Activated CD8-positive, alpha-beta T cell treated with anti-CD3 and anti-CD28 coated beads, Interleukin-2, amount 10 ng/mL, durations not matched to agents 7 days and 5 days (primary cell): ENCODE results near the gene MMP25. TPM values are rescaled to one million over a fixed set of nuclear protein-coding genes. Genes with fewer than 3 reads are reported as not detected.

ENCODE experiments used
- ATAC-seq: fragments of 150-1000 bp; cut with Tn5 transposase; one replicate; pipeline ENCODE4 v1.10.0; 2021; ENCODE audit warnings: moderate library complexity
- CTCF ChIA-PET: fragments of 350-600 bp; sonication (Branson Sonifier 250); formaldehyde crosslinking; loops from one replicate; lab custom pipeline; 2021; ENCODE audit warnings: antibody characterized with exemption; lab: Charles Lee
- POLR2A ChIA-PET: fragments of 350-600 bp; sonication (Branson Sonifier 250); formaldehyde crosslinking; loops from one replicate; lab custom pipeline; 2021; ENCODE audit warnings: antibody characterized with exemption; lab: Charles Lee
- DNase-seq: peaks from one replicate; pipeline ENCODE4 v3.0.0-alpha.2; 2020
- H3K27ac Mint-ChIP-seq: one replicate; pipeline ENCODE4 v1.8.0; 2021; ENCODE audit warnings: mild to moderate bottlenecking, mixed read lengths
- H3K27me3 Mint-ChIP-seq: one replicate; pipeline ENCODE4 v1.8.0; 2021; ENCODE audit warnings: low read depth, mixed read lengths
- H3K36me3 Mint-ChIP-seq: one replicate; pipeline ENCODE4 v1.8.0; 2021; ENCODE audit warnings: low read depth, mixed read lengths
- H3K4me1 Mint-ChIP-seq: one replicate; pipeline ENCODE4 v1.8.0; 2021; ENCODE audit warnings: low read depth, mixed read lengths
- H3K4me3 Mint-ChIP-seq: one replicate; pipeline ENCODE4 v1.8.0; 2021; ENCODE audit warnings: mild to moderate bottlenecking, mixed read lengths
- H3K9me3 Mint-ChIP-seq: one replicate; pipeline ENCODE4 v1.8.0; 2022; ENCODE audit warnings: mixed read lengths; ENCODE audit not compliant: insufficient read depth
- total RNA-seq, 2 experiments: library from RNA; stranded (reverse); gene quantifications; one replicate each; pipeline ENCODE4 v1.2.3, GENCODE V29; 2021

MMP25 gene
- total RNA-seq, 2 experiments from 2014 or later: 58.0 to 66.1 TPM

- DNase-seq: no peak
- ChIA-PET POLR2A (interaction anchor here (1.7 to 7.0 kb wide), 3 partner anchors 22 to 37 kb away, joined by 4 to 32 read pairs (median 8); partner anchors contain the start of gene ZNF213), CTCF (interaction anchor here (0.6 to 16.4 kb wide), 11 partner anchors 10 to 404 kb away, joined by 3 to 354 read pairs (median 3); partner anchors contain the start of gene ZNF213)
- Mint-ChIP-seq H3K9me3 (no peaks in the 10 kb centered on the region), H3K4me1 (peaks cover 73% of the 10 kb centered on the region), H3K27ac (peak overlapping the region; percentile 54), H3K36me3 (no peaks in the 10 kb centered on the region), H3K27me3 (peaks cover 2% of the 10 kb centered on the region), H3K4me3 (no peak overlapping the region)
- ATAC-seq: no peak
Measured at GRCh38 chr16:3097266-3097665, 50.9 kb downstream of the MMP25 start.

GRCh38 chr16:3098459-3099394 is 52.4 kb downstream of the MMP25 start, which contains the start of gene ZSCAN10:
ZSCAN10 (minus strand) TSS chr16:3099294; CDS start chr16:3092937, 6,357 bp downstream.
- ATAC-seq (no peak), DNase-seq (no peak)
- ChIA-PET POLR2A (interaction anchor here (0.7 to 7.0 kb wide), 7 partner anchors 24 to 116 kb away, joined by 3 to 32 read pairs (median 4); partner anchors contain the start of gene ZNF213), CTCF (interaction anchor here (1.1 to 16.4 kb wide), 11 partner anchors 11 to 71 kb away, joined by 3 to 354 read pairs (median 6); partner anchors contain the start of gene ZNF213)
- no peaks in the 10 kb centered on the region for H3K9me3 Mint-ChIP-seq
- peak within 1 kb of the TSS; percentile 71 for H3K27ac Mint-ChIP-seq
- H3K4me3 Mint-ChIP-seq: peak within 1 kb of the TSS; percentile 69
- no peaks in the 10 kb centered on the region for H3K36me3 Mint-ChIP-seq
- H3K4me1 Mint-ChIP-seq: peaks cover 78% of the 10 kb centered on the region
- H3K27me3 Mint-ChIP-seq: peaks cover 2% of the 10 kb centered on the region

GRCh38 chr16:3099395-3099731 is 53.0 kb downstream of the MMP25 start:
- no peaks in the 10 kb centered on the region for H3K36me3 Mint-ChIP-seq
- DNase-seq (no peak), ATAC-seq (no peak)
- H3K9me3 Mint-ChIP-seq: no peaks in the 10 kb centered on the region
- H3K4me1 Mint-ChIP-seq: peaks cover 77% of the 10 kb centered on the region
- peaks cover 2% of the 10 kb centered on the region for H3K27me3 Mint-ChIP-seq
- H3K27ac Mint-ChIP-seq: no peak overlapping the region
- H3K4me3 Mint-ChIP-seq: no peak overlapping the region
- CTCF ChIA-PET: interaction anchor here (1.3 to 16.4 kb wide), 4 partner anchors 20 to 41 kb away, joined by 5 to 354 read pairs (median 32); partner anchors contain the start of gene ZNF213
- POLR2A ChIA-PET: interaction anchor here (0.7 to 7.0 kb wide), 5 partner anchors 24 to 116 kb away, joined by 3 to 32 read pairs (median 4); no protein-coding TSS in a partner anchor

GRCh38 chr16:3099732-3100499 is 53.6 kb downstream of the MMP25 start:
- peak overlapping the region; percentile 71 for H3K27ac Mint-ChIP-seq

GRCh38 chr16:3101018-3101840 is 54.9 kb downstream of the MMP25 start:
- Mint-ChIP-seq H3K27me3 (peaks cover 2% of the 10 kb centered on the region), H3K36me3 (no peaks in the 10 kb centered on the region), H3K4me1 (peaks cover 73% of the 10 kb centered on the region), H3K27ac (peak overlapping the region; percentile 84), H3K9me3 (no peaks in the 10 kb centered on the region), H3K4me3 (peak overlapping the region; percentile 69)
- DNase-seq: peak; percentile 67
- POLR2A ChIA-PET: interaction anchor here (0.6 to 7.0 kb wide), 5 partner anchors 24 to 42 kb away, joined by 3 to 32 read pairs (median 4); no protein-coding TSS in a partner anchor
- CTCF ChIA-PET: interaction anchor here (0.6 to 16.4 kb wide), 16 partner anchors 8 to 74 kb away, joined by 3 to 354 read pairs (median 4); partner anchors contain the start of gene ZNF213
- no peak for ATAC-seq

More at GRCh38 chr16:3099732-3100499, 53.6 kb downstream of the MMP25 start:
- H3K9me3 Mint-ChIP-seq: no peaks in the 10 kb centered on the region
- DNase-seq: peak; percentile 96
- ChIA-PET CTCF (interaction anchor here (1.1 to 16.4 kb wide), 7 partner anchors 17 to 42 kb away, joined by 3 to 354 read pairs (median 8); partner anchors contain the start of gene ZNF213), POLR2A (interaction anchor here (1.4 to 7.0 kb wide), 5 partner anchors 25 to 44 kb away, joined by 3 to 32 read pairs (median 4); no protein-coding TSS in a partner anchor)
- H3K4me1 Mint-ChIP-seq: peaks cover 74% of the 10 kb centered on the region
- peak; percentile 85 for ATAC-seq
- peaks cover 2% of the 10 kb centered on the region for H3K27me3 Mint-ChIP-seq
- H3K36me3 Mint-ChIP-seq: no peaks in the 10 kb centered on the region
- peak overlapping the region; percentile 69 for H3K4me3 Mint-ChIP-seq

- peaks cover 73% of the 10 kb centered on the region for H3K4me1 Mint-ChIP-seq
- H3K4me3 Mint-ChIP-seq: peak overlapping the region; percentile 69
- H3K36me3 Mint-ChIP-seq: no peaks in the 10 kb centered on the region
- ATAC-seq (no peak), DNase-seq (peak; percentile 53)
- peak overlapping the region; percentile 84 for H3K27ac Mint-ChIP-seq
- no peaks in the 10 kb centered on the region for H3K9me3 Mint-ChIP-seq
- ChIA-PET POLR2A (interaction anchor here (0.7 to 7.0 kb wide), 4 partner anchors 21 to 35 kb away, joined by 3 to 32 read pairs (median 6); no protein-coding TSS in a partner anchor), CTCF (interaction anchor here (0.7 to 16.4 kb wide), 10 partner anchors 9 to 74 kb away, joined by 3 to 354 read pairs (median 6); partner anchors contain the start of genes ZNF205 and ZNF213)
- H3K27me3 Mint-ChIP-seq: peaks cover 2% of the 10 kb centered on the region
Measured at GRCh38 chr16:3101841-3102470, 55.6 kb downstream of the MMP25 start.

- H3K36me3 Mint-ChIP-seq: no peaks in the 10 kb centered on the region
- peak overlapping the region; percentile 76 for H3K4me3 Mint-ChIP-seq
- H3K9me3 Mint-ChIP-seq: no peaks in the 10 kb centered on the region
- ChIA-PET CTCF (interaction anchor here (0.6 to 16.4 kb wide), 6 partner anchors 24 to 442 kb away, joined by 3 to 354 read pairs (median 6); partner anchors contain the start of gene ZNF213), POLR2A (interaction anchor here (0.6 to 2.0 kb wide), 7 partner anchors 13 to 48 kb away, joined by 3 to 8 read pairs (median 4); no protein-coding TSS in a partner anchor)
- peaks cover 45% of the 10 kb centered on the region for H3K4me1 Mint-ChIP-seq
- H3K27me3 Mint-ChIP-seq: peaks cover 6% of the 10 kb centered on the region
- ATAC-seq: peak; percentile 97
- peak overlapping the region; percentile 87 for H3K27ac Mint-ChIP-seq
- DNase-seq: peak; percentile 94
Measured at GRCh38 chr16:3106205-3106928, 60.0 kb downstream of the MMP25 start.
